C4-2B (cell line): ENCODE measurements around the gene MCM3AP.
"Not testable (repeated sequence)": the region's sequence is repeated elsewhere in the genome, so short reads cannot be mapped to it uniquely, and the experiment has no call there.

Source experiments
- H3K27ac ChIP-seq: fragments of 450-650 bp; 2 replicates; pipeline ENCODE4 v1.5.1; 2017
- ZFX ChIP-seq: fragments of 450-650 bp; IDR thresholded peaks from 2 replicates; pipeline ENCODE4 v1.6.1; 2017
- TF ChIP-seq, protein P1 (sequence below): fragments of 450-650 bp; conservative IDR thresholded peaks from 2 replicates; pipeline ENCODE4 v1.5.1; 2017; ENCODE audit warnings: mild to moderate bottlenecking

The MCM3AP gene

DNA sequence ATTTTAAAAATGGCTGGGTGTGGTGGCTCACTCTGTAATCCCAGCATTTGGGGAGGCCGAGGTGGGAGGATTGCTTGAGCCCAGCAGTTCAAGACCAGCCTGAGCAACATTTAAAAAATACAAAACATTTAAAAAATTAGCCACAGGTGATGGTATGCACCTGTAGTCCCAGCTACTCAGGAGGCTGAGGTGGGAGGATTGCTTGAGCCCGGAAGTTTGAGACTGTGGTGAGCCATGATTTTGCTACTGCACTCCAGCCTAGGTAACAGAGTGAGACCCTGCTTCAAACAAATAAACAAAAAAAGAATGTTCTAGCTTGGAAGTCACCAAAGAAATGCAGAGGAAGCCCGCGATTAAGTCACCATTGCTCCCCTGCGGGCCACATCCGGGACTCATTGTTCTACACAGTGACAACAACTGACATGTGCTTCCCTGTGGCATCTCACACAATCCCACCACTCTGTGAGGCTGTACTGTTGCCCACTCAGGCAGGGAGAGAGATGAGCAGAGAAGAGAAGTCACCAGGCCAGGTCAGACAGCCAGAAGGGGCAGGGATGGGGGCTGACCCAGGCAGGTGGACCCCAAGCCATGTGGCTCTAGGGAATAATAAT lies 82.7 kb downstream of the MCM3AP start:
- no peak overlapping the region for H3K27ac ChIP-seq
- TF ChIP-seq ZFX: no peak
- TF ChIP-seq, protein P1, sequence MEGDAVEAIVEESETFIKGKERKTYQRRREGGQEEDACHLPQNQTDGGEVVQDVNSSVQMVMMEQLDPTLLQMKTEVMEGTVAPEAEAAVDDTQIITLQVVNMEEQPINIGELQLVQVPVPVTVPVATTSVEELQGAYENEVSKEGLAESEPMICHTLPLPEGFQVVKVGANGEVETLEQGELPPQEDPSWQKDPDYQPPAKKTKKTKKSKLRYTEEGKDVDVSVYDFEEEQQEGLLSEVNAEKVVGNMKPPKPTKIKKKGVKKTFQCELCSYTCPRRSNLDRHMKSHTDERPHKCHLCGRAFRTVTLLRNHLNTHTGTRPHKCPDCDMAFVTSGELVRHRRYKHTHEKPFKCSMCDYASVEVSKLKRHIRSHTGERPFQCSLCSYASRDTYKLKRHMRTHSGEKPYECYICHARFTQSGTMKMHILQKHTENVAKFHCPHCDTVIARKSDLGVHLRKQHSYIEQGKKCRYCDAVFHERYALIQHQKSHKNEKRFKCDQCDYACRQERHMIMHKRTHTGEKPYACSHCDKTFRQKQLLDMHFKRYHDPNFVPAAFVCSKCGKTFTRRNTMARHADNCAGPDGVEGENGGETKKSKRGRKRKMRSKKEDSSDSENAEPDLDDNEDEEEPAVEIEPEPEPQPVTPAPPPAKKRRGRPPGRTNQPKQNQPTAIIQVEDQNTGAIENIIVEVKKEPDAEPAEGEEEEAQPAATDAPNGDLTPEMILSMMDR: no peak

- H3K27ac ChIP-seq: not testable (repeated sequence)
Measured at GRCh38 chr21:46200877-46201803, 84.3 kb downstream of the MCM3AP start.

GRCh38 chr21:46199436-46200373 lies 85.7 kb downstream of the MCM3AP start:
- TF ChIP-seq, protein P1: no peak
- TF ChIP-seq ZFX: no peak
- no peak overlapping the region for H3K27ac ChIP-seq

- no peak overlapping the region for H3K27ac ChIP-seq
- TF ChIP-seq, protein P1: no peak
- no peak for TF ChIP-seq ZFX
Measured at GRCh38 chr21:46196733-46197132, 88.7 kb downstream of the MCM3AP start.

DNA sequence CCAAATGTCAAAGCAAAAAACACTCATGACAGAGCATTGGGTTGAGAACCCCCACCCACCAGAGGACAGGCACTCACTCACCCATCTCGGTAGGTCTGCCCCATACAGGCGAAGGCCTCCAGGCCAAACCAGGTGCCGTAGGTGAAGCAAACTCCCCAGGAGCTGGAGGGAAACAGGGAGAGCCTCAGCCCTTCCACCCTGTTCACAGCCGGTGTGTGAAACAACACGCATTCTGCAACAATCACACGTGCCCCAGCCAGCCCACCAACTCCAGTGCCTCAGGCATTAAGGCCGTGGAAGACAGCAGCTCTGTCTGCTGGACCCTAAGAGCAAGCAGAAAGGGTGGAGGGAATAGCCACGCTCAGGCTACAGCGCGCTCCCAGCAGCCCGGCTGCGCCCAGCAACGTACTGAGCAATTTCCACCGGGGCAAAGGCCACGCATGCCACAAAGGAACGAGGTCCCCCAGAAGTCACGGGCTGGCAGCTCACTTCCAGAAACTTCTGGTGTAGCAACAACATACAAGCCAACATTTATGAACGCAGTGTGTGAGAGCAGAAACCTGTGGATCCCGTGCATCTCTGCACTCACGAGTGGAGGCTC lies 89.7 kb downstream of the MCM3AP start:
- no peak for TF ChIP-seq ZFX
- TF ChIP-seq, protein P1: no peak
- no peak overlapping the region for H3K27ac ChIP-seq

DNA sequence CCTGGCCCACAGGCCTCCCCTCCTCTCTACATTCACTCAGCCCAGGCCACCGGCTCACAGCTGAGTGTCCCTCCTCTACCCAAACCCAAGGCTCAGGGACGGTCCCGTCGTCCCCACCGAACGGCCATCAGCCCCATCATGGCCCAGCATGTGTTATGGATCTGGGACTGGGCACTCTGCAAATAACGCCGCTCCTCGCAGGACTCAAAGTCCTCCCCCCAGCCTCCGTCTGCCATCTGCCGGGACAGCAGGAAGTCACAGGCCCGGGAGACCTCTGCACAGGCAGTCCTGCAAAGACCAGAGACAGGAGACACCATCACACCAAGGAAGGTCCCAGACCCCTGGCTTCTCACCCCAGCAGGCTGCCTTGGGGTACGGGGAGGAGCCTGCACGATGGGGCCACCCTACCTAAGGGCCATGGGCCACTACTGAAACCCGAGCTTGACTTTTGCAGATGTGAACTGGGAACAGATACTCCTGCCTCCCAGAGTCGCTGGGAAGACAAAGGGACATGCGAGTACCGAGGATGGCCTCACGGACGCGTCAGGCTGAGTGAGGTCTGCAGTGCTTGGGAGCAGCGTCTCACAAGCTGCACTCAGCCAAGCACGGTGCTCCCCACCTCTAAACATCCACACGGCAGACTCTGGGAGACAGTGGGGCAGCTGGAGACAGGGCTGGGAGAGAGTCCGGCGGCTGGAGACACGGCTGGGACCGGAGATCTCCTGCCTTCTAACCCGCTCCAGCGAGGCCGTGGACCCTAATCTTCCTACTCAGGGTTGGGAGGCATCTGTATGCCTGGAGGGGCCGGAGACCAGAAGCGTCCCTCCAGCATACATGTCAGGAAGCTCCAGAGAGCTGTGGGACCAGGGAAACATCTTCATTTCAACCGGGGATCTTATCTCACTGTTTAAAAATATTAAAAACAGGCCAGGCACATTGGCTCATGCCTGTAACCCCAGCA lies 90.8 kb downstream of the MCM3AP start:
- TF ChIP-seq, protein P1: no peak
- no peak for TF ChIP-seq ZFX
- no peak overlapping the region for H3K27ac ChIP-seq
